ENCODE data around the gene HERPUD1.
"Not testable (repeated sequence)": the region's sequence is repeated elsewhere in the genome, so short reads cannot be mapped to it uniquely, and the experiment has no call there.

HERPUD1 gene

DNA sequence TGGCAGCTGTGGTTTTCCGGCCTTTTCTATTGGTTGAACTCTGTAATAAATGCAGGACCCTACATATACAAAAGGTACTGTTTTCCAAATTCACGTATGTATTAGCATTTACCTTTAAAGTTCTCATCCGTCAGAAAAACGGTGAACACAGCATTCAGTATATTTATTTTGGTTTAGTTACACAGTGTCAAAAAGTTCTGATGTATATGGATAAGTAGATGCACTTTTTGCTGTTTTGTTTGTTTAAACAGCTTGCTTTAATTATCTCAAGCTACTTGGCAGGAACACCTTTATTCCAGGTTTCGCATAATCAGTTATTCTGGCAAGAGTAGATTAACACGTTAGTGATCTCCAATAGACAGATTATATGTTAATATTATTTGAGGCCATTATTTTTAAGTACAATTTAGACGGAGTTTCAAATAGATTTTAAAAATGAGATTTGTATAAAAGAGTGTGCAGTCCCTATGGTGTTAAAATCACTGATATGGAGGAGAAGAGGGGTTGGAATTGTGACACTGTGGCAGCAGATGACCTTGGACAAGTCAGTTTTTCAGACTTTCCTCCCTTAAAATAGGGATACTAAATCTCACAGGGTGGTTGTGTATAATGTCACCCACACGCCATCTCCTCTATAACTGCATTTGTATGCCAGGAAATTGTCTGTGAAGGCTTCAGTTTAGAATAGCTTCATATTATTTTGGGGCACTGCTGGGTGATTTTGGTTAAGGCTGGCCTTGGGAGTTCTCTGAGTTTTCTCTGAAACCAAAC lies 2.1 kb downstream of the HERPUD1 start:
- no peak for DNase-seq (ENCODE audit: low read depth in 2 of 2)

DNA sequence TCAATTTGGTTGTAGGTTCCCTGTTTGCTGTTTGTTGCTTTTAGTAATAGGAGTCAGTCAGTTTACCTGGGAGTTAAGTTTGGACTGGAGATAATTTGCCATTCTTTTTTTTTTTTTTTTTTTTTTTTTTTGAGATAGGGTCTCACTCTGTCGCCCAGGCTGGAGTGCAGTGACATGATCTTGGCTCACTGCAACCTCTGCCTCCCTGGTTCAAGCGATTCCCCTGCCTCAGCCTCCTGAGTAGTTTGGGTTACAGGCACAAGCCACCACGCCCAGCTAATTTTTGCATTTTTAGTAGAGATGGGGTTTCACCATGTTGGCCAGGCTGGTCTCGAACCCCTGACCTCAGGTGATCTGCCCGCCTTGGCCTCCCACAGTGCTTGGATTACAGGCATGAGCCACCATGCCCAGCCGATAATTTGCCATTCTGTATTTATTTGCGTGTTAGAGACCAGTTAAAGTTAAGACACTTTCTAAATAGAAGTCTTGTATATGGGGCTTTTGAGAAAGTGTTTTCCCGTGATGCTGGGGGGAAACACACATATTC lies 2.7 kb downstream of the HERPUD1 start:
- DNase-seq (ENCODE audit: low read depth in 2 of 2), result not testable (repeated sequence)

DNA sequence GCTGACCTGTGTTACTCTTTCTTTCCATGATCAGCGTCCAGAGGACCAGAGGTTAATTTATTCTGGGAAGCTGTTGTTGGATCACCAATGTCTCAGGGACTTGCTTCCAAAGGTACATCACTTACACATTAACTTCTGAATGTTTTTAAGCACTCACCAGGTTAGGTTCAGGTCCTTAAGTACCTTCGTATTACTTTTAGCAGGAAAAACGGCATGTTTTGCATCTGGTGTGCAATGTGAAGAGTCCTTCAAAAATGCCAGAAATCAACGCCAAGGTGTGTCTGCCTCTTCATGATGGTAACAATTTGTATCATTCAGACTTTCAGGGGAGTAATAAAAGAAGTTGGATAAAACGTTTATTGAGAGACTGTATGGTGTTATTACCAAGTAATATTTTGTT lies 3.3 kb downstream of the HERPUD1 start:
- DNase-seq (ENCODE audit: low read depth in 2 of 2), result no peak

DNA sequence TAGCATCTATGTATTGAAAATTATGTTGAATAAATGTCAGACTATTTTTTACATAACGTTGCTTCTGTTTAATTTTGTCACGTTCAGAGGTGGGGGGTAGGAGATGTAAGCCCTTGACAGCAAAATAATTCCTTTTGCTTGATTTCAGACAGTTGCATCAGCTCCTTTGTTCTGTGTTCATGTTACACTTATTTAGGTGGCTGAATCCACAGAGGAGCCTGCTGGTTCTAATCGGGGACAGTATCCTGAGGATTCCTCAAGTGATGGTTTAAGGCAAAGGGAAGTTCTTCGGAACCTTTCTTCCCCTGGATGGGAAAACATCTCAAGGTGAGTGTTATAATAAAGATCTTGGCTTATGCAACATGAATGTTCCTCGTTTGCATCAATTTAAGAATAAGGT lies 4.5 kb downstream of the HERPUD1 start:
- DNase-seq (ENCODE audit: low read depth in 2 of 2), result no peak

DNA sequence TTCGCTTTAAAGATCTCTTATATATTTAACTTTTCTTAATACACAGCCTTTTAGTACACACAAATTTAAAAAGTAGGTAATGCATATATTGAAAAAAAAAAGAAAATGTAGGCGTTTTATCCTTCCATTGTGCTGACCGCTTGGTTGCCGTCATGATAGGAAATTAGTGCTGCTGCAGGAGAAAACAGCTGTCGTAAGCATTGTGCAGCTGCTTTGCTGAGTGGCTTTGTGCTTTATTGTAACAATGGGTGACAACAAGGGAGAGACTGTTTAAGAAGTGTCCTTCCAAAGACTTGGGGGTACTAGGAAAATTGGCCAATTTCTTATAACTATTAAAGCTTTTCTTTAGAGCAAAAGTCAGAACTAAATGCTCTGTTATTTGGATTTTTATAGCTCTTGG lies 5.0 kb downstream of the HERPUD1 start:
- no peak for DNase-seq (ENCODE audit: low read depth in 2 of 2)

DNA sequence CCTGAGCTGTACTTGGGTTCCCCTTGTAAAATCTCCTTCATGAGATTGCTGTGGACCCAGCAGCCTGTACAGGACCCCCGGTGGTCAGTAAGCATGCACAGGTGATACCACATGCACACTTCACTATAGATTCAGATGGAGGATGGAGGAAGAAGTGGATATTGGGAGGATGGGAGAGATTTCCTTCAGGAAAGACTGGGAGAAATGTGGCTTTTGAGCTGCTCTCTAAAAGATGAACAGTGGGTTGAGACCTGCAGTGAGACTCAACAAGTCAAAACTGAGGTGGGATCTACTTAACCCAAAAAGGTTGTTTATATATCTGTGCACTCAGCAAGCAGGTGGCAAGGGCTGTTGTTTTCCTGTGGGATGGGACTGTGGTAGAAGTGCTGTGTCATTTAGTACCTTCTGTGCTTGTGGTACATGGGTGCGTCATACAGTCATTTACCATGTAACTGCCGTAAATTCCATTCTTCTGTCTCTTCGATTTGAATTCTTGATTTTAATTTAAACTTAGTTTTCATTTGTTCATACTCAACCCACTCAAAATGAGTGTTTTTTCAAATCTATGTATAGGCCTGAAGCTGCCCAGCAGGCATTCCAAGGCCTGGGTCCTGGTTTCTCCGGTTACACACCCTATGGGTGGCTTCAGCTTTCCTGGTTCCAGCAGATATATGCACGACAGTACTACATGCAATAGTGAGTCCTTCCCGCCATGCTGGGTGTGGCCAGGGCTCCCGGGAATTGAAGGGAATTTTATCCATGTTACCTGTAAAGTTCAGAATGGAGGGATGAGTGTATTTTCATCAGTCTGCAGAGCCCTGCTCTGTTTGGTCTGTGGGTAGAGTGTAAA lies 6.9 kb downstream of the HERPUD1 start:
- DNase-seq (ENCODE audit: low read depth in 2 of 2), result no peak

DNA sequence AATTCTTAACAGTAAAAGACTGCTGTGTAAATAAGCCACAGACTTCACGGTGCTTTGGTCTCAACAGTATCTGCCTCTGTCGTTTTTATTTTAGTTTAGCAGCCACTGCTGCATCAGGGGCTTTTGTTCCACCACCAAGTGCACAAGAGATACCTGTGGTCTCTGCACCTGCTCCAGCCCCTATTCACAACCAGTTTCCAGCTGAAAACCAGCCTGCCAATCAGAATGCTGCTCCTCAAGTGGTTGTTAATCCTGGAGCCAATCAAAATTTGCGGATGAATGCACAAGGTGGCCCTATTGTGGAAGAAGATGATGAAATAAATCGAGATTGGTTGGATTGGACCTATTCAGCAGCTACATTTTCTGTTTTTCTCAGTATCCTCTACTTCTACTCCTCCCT lies 7.9 kb downstream of the HERPUD1 start:
- DNase-seq (ENCODE audit: low read depth in 2 of 2), result no peak

DNA sequence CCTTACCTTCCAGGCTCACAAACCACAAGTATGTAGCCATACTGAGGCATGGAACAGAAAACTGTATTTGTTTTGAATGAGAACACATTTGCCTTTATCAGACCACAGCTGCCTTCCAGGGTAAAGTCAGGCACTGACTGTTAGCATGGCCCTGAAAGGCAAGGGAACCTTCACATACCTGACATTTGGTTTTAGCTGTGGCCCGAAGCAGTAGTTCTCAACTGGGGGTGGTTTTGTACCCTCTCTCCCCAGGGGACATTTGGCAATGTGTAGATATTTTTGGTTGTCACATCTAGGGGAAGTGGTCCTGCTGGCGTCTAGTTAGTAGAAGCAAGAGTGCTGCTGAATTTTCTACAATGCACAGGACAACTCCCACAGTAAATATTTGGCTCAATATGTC lies 9.2 kb downstream of the HERPUD1 start:
- DNase-seq (ENCODE audit: low read depth in 2 of 2), result no peak

DNA sequence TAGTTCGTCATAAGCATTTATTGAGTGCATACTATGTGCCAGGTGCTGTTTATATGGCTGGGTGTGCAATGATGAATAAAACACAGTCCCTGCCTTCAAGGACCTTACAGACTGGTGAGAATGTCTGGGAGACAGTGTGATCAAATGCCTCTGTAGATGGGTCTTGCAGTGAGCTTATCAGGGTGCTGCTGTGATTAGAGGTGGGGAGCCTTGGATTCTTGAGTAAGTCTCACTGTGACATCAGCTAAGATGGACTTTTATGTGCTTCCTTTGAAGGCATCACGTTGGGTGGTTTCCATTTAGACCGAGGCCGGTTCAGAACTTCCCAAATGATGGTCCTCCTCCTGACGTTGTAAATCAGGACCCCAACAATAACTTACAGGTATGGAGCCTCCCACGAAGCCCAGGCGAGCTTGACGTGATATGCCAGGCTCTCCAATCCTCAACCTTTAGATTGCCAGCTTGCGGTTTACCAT lies 10.0 kb downstream of the HERPUD1 start:
- DNase-seq (ENCODE audit: low read depth in 2 of 2), result no peak

DNA sequence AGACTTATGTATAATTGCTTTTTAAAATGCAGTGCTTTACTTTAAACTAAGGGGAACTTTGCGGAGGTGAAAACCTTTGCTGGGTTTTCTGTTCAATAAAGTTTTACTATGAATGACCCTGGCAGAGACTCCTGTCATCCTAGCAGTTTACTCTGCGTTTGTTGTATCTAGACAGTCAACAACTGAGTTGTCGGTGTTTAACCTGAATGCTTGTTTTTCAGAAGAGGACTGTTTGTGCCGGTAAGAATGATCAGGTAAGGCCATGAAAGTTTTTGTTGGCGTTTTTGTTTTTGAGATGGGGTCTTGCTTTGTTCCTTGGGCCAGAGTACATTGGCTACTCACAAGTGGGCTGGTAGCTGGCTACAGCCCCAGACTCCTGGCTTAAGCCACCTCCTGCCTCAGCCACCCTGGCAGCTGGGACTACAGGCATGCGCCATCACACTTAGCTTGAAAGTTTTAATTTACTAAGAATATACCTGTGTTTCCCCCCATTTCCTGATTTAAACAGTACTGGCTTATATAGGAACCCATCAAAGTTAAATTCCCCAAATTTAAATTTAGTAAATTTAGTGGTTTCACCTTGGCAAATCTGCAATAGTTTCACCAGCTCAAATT lies 11.9 kb downstream of the HERPUD1 start:
- DNase-seq (ENCODE audit: low read depth in 2 of 2), result no peak

DNA sequence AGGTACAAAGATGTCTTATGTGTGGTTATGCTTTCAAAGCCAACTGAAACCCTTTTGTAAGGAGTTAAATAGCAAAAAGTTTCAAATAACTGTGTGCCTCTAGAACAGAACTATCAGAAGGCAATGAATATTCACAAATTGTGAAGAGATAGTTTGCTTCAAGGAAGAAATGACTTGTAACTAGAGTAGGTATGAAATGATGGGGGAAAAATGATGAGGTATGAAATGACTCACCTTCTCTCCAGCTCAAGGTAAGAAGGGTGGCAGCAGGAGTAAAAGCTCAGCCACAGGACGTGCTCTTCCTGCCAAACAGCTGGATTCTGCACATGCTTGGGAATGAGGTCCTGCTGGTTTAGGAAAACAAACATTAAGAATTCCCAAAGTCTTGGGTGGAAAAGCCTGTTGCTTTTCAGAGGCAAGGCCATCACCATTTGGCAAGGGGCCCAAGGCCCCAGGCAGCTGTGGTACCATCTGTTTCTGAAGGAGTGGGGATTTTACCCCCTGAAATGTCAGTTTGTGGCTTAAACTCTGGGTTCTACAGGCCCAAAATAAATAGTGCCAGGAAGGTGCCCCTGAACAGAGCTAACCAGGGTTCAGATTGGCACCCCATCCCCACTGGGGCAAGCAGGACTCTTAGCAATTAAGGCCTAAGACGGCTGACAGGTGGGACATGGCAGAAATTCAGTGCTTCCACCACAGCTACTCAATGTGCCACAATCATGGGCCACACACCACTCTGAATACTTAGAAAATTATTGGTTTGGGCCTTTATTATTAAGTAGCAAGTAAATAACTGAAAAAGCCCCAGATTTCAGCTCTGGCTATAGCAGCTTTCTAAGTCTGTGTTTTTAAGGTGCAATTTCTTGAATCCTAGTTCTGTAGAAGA lies 13.3 kb downstream of the HERPUD1 start:
- no peak for DNase-seq (ENCODE audit: low read depth in 2 of 2)

DNA sequence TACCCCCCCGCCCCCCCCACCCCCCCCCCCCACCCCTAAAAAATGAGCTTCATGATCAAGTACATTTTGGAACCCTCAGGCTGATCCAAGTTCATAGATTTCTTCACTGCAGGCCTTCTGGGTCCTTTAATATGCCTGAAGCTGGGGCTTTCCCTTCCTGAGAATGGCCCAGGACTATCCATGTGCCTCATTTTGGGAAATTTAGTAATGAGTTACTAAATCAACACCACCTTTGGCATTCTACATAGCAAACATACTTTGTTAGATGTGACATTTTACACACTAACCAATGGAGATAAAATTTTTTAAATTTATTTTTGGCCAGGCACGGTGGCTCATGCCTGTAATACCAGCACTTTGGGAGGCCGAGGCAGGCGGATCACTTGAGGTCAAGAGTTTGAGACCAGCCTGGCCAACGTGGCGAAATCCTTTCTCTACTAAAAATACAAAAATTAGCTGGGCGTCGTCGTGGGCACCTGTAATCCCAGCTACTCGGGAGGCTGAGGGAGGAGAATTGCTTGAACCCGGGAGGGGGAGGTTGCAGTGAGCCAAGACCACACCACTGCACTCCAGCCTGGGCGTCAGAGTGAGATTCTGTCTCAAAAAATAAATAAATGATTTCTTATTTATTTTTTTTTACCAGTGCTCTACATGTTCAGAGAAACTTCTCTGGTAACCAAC lies 14.0 kb downstream of the HERPUD1 start:
- DNase-seq (ENCODE audit: low read depth in 2 of 2), result no peak

DNA sequence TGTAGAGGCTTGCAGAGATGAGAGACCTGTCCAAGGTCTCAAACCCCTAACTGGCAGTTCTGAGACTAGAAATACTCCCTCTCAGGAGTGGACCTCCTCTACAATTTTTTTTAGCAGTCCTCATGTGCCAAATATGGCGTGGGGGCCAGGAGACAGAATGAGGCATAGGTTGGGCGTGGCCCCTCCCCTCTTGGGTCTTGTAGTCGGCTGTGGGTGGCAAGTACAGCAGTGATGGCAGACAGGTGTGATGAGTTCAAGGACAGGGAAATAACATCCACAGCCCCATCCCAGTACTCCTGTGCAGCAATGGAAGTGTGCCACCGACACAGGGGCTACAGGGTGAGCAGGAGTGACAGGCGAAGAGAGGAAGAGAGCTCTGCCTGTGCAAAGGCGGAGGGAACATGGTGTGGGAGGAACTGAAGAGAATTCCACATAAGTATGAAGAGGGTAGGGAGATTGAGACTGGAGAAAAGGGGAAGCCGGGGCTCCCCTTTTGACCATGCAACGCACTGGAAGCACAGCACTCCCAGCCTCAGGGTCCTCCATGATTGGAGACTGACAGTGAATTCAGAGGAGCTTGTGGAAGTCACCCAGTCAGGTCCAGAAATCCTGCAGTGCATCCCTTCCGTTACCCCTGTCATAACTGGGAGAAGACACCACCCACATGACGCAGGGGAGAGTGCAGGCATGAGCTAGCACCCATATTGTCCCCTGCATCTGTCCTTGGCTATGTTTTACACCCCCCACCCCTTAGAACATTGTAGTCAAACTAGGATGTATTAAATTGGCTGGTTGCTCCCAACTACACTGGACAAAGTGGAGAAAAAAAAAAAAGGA lies 15.0 kb downstream of the HERPUD1 start:
- DNase-seq (ENCODE audit: low read depth in 2 of 2), result no peak

DNA sequence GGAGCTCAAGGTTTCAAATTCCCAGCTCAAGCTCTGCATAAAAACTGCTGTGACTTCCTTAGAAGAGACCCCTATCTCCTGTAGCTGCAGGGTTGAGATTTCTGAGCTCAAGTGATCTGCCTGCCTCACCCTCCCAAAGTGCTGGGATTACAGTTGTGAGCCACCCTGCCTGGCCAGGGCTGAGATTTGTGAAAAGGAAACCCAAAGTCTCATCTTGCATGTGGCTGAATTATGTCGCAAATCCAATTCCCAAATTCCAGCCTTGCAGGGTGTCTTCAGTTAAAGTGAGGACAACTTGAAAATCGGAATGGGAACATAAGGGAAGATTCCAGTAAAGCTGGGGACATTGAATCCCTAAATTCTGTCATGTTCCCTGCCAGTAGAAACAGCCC lies 15.7 kb downstream of the HERPUD1 start:
- no peak for DNase-seq (ENCODE audit: low read depth in 2 of 2)

DNA sequence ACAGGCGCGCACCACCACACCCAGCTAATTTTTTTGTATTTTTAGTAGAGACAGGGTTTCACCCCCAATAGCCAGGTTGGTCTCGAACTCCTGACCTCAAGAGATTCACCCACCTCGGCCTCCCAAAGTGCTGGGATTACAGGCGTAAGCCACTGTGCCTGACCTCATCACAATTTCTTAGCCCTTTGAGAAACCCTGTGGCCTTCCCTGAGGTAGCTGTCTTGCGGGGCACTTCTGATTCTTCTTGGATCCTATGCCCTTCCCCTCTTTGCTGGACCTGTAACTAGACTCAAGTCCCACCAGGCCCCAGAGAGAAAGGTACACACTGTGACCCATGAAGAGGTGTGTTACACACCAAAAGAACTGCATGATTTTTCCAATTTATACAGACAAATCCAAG lies 16.3 kb downstream of the HERPUD1 start:
- no peak for DNase-seq (ENCODE audit: low read depth in 2 of 2)

DNA sequence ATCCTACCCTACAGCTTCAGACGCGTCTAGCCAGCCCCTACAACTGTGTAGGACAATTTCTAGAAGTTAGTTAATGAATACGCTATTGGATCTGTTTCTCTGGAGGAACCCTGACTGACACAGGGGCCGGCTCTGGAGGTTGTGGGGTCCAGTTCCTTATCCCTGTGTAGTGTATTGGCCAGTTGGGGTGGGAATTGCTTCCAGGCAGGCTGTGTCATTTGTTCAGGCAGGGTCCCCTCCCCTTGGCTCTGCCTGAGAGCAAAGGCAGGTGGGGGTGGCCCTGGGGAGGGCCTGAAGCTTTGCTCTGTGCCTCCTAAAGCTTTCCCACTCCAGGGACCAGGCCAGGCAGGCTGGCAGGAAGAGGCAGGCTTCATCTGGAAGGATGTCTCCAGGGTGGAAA lies 18.1 kb downstream of the HERPUD1 start:
- DNase-seq (ENCODE audit: low read depth in 2 of 2), result no peak

DNA sequence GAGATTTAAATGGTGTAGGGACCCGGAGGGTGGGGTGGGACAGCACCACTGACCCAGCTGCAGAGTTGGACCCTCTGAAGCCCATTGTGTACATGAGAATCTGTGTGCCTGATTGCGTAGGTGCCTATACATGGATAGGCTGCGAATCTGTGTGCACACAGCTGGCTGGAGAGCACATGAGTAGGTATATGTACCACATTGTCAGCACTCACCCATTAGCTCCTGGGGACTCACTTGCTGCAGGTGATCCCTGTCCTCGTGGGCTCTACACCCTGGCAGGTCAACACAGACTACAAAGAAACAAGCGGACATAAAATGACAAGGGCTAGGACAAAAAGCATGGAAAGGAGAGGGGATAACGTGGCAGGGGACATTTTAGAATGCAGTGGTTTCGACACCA lies 18.5 kb downstream of the HERPUD1 start:
- no peak for DNase-seq (ENCODE audit: low read depth in 2 of 2)

DNA sequence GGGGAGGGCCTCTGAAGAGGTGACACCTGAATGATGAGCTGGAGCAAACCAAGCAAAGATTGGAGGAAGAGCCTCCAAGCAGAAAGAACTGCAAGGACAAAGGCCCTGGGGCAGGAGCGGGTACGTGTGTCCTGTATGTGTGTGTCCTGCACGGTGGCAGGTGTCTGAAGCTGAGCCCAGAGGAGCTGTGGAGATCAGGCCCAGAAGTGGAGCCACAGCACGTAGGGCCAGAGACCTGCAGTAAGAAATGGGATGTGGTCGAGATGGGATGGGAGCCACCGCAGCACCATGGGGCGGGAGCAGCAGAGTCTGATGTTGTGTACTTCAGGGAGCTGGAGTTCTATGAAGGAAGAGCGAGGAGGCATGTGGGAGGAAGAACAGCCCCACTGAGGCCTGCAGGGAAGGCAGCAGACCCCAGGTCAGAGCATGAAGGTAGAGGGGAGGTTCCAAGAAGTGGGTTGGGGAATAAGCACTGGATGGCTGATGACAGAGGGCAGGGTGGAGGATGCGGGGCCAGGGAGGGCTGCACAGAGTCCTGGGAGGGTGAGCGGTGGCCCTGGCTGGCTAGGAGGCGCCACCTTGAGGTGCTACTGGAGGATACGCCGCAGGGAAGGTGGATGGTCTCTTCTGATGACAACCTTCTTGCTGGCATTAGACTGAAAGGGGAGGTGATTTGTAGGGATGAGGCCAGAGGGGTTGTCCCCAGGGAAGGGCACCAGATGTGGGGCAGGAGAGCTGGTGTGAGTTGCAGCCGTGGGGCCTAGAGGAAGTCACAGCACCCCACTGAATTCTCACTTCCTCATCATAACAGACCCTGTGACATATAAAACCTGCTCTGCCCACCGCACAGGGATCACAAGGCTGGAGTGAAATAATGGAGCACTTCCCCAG lies 19.2 kb downstream of the HERPUD1 start:
- DNase-seq (ENCODE audit: low read depth in 2 of 2), result peak; percentile 20 to 22

DNA sequence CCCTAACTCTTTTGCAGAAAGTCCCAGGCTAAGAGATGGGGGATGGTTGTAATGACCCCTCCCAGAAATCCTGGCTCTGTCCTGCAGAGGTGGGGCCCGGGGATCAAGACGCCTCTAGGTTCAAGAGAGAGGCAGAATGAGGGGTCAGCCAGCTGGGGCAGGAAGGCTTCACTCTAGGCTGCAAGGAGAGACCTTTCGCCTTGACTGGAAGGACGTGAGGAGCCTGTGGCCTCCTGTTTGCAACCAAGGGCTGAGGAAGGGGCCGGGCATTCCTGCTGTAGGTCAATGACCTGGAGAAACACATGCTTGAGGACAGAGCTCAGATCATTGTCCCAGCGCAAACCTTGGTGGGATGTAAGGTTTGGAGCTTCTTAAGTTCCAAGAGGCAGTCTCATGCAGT lies 21.1 kb downstream of the HERPUD1 start:
- no peak for DNase-seq (ENCODE audit: low read depth in 2 of 2)

Data from stimulated activated CD8-positive, alpha-beta memory T cell treated with anti-CD3 and anti-CD28 coated beads, Interleukin-2, amount 100 ng/mL, for 1 hour (primary cell).